SK-N-SH treated with all-trans-retinoic acid at 6 μM for 48 hours (cell line): ENCODE results near the gene TNRC6B.

ENCODE experiments used
- PATZ1 ChIP-seq: fragments of 250-450 bp; sonication (Bioruptor Pico); IDR thresholded peaks from 2 replicates; pipeline ENCODE4 v1.8.0; 2020; ENCODE audit warnings: mild to moderate bottlenecking, moderate library complexity, borderline replicate concordance
- POU6F1 ChIP-seq: fragments of 250-450 bp; sonication (Bioruptor Pico); IDR thresholded peaks from 2 replicates; pipeline ENCODE4 v1.8.0; 2021; ENCODE audit warnings: low read depth, mild to moderate bottlenecking, moderate library complexity, borderline replicate concordance
- SNAI2 ChIP-seq: fragments of 250-450 bp; sonication (Bioruptor Pico); IDR thresholded peaks from 2 replicates; pipeline ENCODE4 v1.5.0; 2020; ENCODE audit warnings: mild to moderate bottlenecking, moderate library complexity
- TOX ChIP-seq: fragments of 250-450 bp; sonication (Bioruptor Pico); IDR thresholded peaks from 2 replicates; pipeline ENCODE4 v1.8.0; 2021; ENCODE audit warnings: mild to moderate bottlenecking, moderate library complexity, borderline replicate concordance
- ZC3H10 ChIP-seq: fragments of 250-450 bp; sonication (Bioruptor Pico); IDR thresholded peaks from 2 replicates; pipeline ENCODE4 v1.5.1; 2021; ENCODE audit warnings: mild to moderate bottlenecking, moderate library complexity
- TF ChIP-seq, protein P1 (sequence below): fragments of 250-450 bp; sonication (Bioruptor Pico); IDR thresholded peaks from 2 replicates; pipeline ENCODE4 v1.5.0; 2020; ENCODE audit warnings: mild to moderate bottlenecking, moderate library complexity

DNA sequence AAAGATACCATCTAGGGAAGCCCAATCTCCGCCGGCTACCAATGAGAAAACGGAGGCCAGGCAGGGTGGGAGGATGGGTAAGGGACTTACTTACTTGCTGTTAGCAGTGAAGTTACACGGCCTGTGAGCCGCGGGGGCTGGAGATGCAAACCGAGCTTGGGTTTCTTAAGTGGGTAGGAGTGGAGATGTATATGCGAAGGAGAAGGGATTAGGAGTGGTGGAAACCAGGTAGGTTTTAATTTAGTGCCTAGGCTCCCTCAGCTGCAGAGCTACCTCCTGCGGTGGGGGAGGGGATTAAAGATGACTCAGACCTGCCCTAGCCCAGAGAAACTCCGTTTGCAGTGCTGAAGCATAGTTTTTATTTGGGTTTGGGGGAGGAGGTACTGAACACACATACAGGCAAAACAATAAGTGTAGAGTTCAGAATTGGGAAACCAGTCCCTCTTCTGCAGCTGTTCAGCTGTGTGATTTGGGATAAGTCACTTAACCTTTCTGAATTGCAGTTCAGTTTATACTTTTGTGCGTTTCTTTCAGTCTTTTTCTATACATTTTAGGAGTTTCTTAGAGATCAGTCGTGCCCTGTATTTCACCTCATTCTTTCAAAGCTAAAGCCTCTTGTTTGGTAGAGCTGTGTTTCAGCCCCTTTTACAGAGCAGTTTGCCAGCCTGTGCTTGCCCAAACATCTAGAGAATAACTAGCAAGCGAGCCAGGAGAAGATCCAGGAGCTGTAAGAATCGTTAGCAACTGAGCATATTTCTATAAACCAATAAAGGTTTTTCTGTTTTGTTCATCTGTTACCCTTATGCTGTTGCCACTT lies 596 bp upstream of the TNRC6B start:
- TF ChIP-seq POU6F1: no peak
- no peak for TF ChIP-seq ZC3H10 (CRISPR knock-in tag)
- TF ChIP-seq SNAI2 (CRISPR knock-in tag): no peak
- TF ChIP-seq PATZ1 (CRISPR knock-in tag): no peak
- TF ChIP-seq TOX (CRISPR knock-in tag): no peak
- TF ChIP-seq, protein P1, sequence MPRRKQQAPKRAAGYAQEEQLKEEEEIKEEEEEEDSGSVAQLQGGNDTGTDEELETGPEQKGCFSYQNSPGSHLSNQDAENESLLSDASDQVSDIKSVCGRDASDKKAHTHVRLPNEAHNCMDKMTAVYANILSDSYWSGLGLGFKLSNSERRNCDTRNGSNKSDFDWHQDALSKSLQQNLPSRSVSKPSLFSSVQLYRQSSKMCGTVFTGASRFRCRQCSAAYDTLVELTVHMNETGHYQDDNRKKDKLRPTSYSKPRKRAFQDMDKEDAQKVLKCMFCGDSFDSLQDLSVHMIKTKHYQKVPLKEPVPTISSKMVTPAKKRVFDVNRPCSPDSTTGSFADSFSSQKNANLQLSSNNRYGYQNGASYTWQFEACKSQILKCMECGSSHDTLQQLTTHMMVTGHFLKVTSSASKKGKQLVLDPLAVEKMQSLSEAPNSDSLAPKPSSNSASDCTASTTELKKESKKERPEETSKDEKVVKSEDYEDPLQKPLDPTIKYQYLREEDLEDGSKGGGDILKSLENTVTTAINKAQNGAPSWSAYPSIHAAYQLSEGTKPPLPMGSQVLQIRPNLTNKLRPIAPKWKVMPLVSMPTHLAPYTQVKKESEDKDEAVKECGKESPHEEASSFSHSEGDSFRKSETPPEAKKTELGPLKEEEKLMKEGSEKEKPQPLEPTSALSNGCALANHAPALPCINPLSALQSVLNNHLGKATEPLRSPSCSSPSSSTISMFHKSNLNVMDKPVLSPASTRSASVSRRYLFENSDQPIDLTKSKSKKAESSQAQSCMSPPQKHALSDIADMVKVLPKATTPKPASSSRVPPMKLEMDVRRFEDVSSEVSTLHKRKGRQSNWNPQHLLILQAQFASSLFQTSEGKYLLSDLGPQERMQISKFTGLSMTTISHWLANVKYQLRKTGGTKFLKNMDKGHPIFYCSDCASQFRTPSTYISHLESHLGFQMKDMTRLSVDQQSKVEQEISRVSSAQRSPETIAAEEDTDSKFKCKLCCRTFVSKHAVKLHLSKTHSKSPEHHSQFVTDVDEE (CRISPR knock-in tag): no peak
